H1 (cell line): ENCODE results near the gene UBASH3A. TPM values are rescaled to one million over a fixed set of nuclear protein-coding genes. Genes with fewer than 3 reads are reported as not detected.

Experiments
- CTCF ChIA-PET: fragments of 300-600 bp; sonication (Branson Sonifier 250); formaldehyde crosslinking; loops from one replicate; lab custom pipeline; 2021; ENCODE audit not compliant: partially characterized antibody; lab: Charles Lee
- POLR2A ChIA-PET: fragments of 300-600 bp; sonication (Branson Sonifier 250); formaldehyde crosslinking; loops from one replicate; lab custom pipeline; 2021; ENCODE audit warnings: inconsistent platforms; ENCODE audit not compliant: partially characterized antibody; lab: Charles Lee
- DNase-seq, 2 experiments: peaks; one replicate each; pipeline versions ENCODE4 v3.0.0 to v3.0.0-alpha.2; 2010 to 2022; ENCODE audit warnings: low spot score in 2 of 2, low read depth in 1 of 2, mixed read lengths in 1 of 2
- FAIRE-seq: peaks from 2 replicates; lab custom pipeline; 2011; peaks lifted over from hg19 to GRCh38; lab: Jason Lieb, UNC
- H2AFZ ChIP-seq: 2 replicates; pipeline ENCODE4 v1.8.1; 2012; ENCODE audit warnings: low read length, inconsistent platforms
- H2AK5ac ChIP-seq: 2 replicates; pipeline ENCODE4 v1.6.1; 2013; ENCODE audit warnings: low read depth, low read length
- H2BK120ac ChIP-seq: replicated peaks from 2 replicates; pipeline ENCODE3; 2013; ENCODE audit warnings: low read depth, low read length, inconsistent platforms
- H2BK12ac ChIP-seq: 2 replicates; pipeline ENCODE4 v1.6.1; 2013; ENCODE audit warnings: low read depth, low read length
- H2BK15ac ChIP-seq: 2 replicates; pipeline ENCODE4 v1.6.1; 2013; ENCODE audit warnings: low read length
- H2BK20ac ChIP-seq: 2 replicates; pipeline ENCODE4 v1.6.1; 2013; ENCODE audit warnings: low read length
- H2BK5ac ChIP-seq: 2 replicates; pipeline ENCODE4 v1.6.1; 2013; ENCODE audit warnings: low read depth, low read length
- H3K14ac ChIP-seq: 2 replicates; pipeline ENCODE4 v1.6.1; 2013; ENCODE audit warnings: inconsistent platforms; ENCODE audit not compliant: insufficient read length
- H3K18ac ChIP-seq: 2 replicates; pipeline ENCODE4 v1.6.1; 2013; ENCODE audit warnings: low read length; ENCODE audit errors: extremely low read depth
- H3K23ac ChIP-seq: 2 replicates; pipeline ENCODE4 v1.6.1; 2013; ENCODE audit warnings: inconsistent platforms; ENCODE audit not compliant: insufficient read length
- H3K23me2 ChIP-seq: 2 replicates; pipeline ENCODE4 v1.6.1; 2013; ENCODE audit warnings: low read depth, low read length
- H3K27ac ChIP-seq: 2 replicates; pipeline ENCODE4 v1.6.1; 2011; ENCODE audit warnings: low read depth, low read length, inconsistent platforms
- H3K27me3 ChIP-seq, 4 experiments: replicated peaks in 1 of 4; 1 replicate in 1 of 4; 2 replicates in 3 of 4; pipeline versions ENCODE4 v1.6.1 to v1.8.1; 2011 to 2013; ENCODE audit warnings: low read length in 3 of 4, mild to moderate bottlenecking in 3 of 4, inconsistent platforms in 2 of 4, mixed read lengths in 2 of 4, moderate library complexity in 1 of 4; ENCODE audit not compliant: control insufficient read depth in 3 of 4, insufficient read depth in 3 of 4; ENCODE audit errors: extremely low read depth in 1 of 4
- H3K36me3 ChIP-seq, 4 experiments: 2 replicates each; pipeline versions ENCODE4 v1.6.1 to v1.8.1; 2011 to 2013; ENCODE audit warnings: mild to moderate bottlenecking in 4 of 4, low read length in 3 of 4, moderate library complexity in 2 of 4, control low read depth in 1 of 4, inconsistent platforms in 1 of 4; ENCODE audit not compliant: insufficient read depth in 4 of 4, control insufficient read depth in 2 of 4
- H3K4ac ChIP-seq: replicated peaks from 2 replicates; pipeline ENCODE3; 2013; ENCODE audit warnings: low read length, low read depth, mixed read lengths, inconsistent platforms; ENCODE audit not compliant: insufficient read length
- H3K4me1 ChIP-seq, 4 experiments: replicated peaks in 1 of 4; 1 replicate in 1 of 4; 2 replicates in 3 of 4; pipeline versions ENCODE4 v1.6.1 to v1.8.1; 2011 to 2013; ENCODE audit warnings: low read length in 3 of 4, inconsistent platforms in 2 of 4, mixed read lengths in 1 of 4; ENCODE audit not compliant: insufficient read depth in 4 of 4, control insufficient read depth in 3 of 4
- H3K4me2 ChIP-seq, 2 experiments: 2 replicates each; pipeline versions ENCODE4 v1.6.1 to v1.8.1; 2011 to 2013; ENCODE audit warnings: low read depth in 2 of 2, low read length in 2 of 2, control low read depth in 1 of 2, inconsistent platforms in 1 of 2, mild to moderate bottlenecking in 1 of 2; ENCODE audit not compliant: insufficient read depth in 1 of 2
- H3K4me3 ChIP-seq, 4 experiments: fragments of 200-600, 300-600 bp in 1 of 4; sonication (generic), shearing (Covaris generic), sonication (Bioruptor Twin) in 1 of 4; 2 replicates each; pipeline versions ENCODE4 v1.5.1 to v1.8.1; 2011 to 2016; ENCODE audit warnings: low read length in 4 of 4, low read depth in 3 of 4, control low read depth in 2 of 4, inconsistent platforms in 2 of 4, mild to moderate bottlenecking in 2 of 4, mixed read lengths in 1 of 4, moderate library complexity in 1 of 4; ENCODE audit not compliant: insufficient read depth in 2 of 4; ENCODE audit errors: extremely low read depth in 1 of 4
- H3K56ac ChIP-seq: replicated peaks from 2 replicates; pipeline ENCODE3; 2013; ENCODE audit warnings: low read depth, mild to moderate bottlenecking, mixed read lengths, low read length, inconsistent platforms; ENCODE audit not compliant: insufficient read length
- H3K79me1 ChIP-seq: 2 replicates; pipeline ENCODE4 v1.6.1; 2013; ENCODE audit warnings: low read depth, low read length, control low read depth
- H3K79me2 ChIP-seq, 2 experiments: 2 replicates each; pipeline versions ENCODE4 v1.6.1 to v1.8.1; 2012 to 2013; ENCODE audit warnings: low read length in 2 of 2, mild to moderate bottlenecking in 2 of 2, inconsistent platforms in 1 of 2; ENCODE audit not compliant: insufficient read depth in 2 of 2, control insufficient read depth in 1 of 2
- H3K9ac ChIP-seq, 4 experiments: replicated peaks in 1 of 4; 1 replicate in 1 of 4; 2 replicates in 3 of 4; pipeline versions ENCODE4 v1.6.1 to v1.8.1; 2011 to 2013; ENCODE audit warnings: low read depth in 3 of 4, low read length in 3 of 4, control low read depth in 2 of 4, mild to moderate bottlenecking in 2 of 4, moderate library complexity in 2 of 4, inconsistent platforms in 1 of 4; ENCODE audit errors: extremely low read depth in 1 of 4
- H3K9me3 ChIP-seq, 2 experiments: 2 replicates each; pipeline versions ENCODE4 v1.6.1 to v1.8.1; 2012 to 2013; ENCODE audit warnings: mild to moderate bottlenecking in 2 of 2, moderate library complexity in 2 of 2, control low read depth in 1 of 2, inconsistent platforms in 1 of 2, low read depth in 1 of 2, low read length in 1 of 2, mixed read lengths in 1 of 2; ENCODE audit not compliant: insufficient read depth in 2 of 2
- H4K20me1 ChIP-seq, 2 experiments: replicated peaks in 1 of 2; 2 replicates each; pipeline versions ENCODE3 to v1.8.1; 2011 to 2013; ENCODE audit warnings: inconsistent platforms in 2 of 2, low read length in 2 of 2, mild to moderate bottlenecking in 1 of 2; ENCODE audit not compliant: insufficient read depth in 2 of 2, control insufficient read depth in 1 of 2
- H4K5ac ChIP-seq: 2 replicates; pipeline ENCODE4 v1.6.1; 2013; ENCODE audit warnings: low read length, low read depth, mixed read lengths, inconsistent platforms; ENCODE audit not compliant: insufficient read length
- H4K8ac ChIP-seq: 2 replicates; pipeline ENCODE4 v1.8.0; 2013; ENCODE audit warnings: mild to moderate bottlenecking, moderate library complexity, low read length, inconsistent platforms; ENCODE audit not compliant: insufficient read depth; ENCODE audit errors: extremely low read depth
- H4K91ac ChIP-seq: replicated peaks from 2 replicates; pipeline ENCODE3; 2013; ENCODE audit warnings: low read length, mixed read lengths, inconsistent platforms; ENCODE audit not compliant: insufficient read length
- BRCA1 ChIP-seq: IDR thresholded peaks from 2 replicates; pipeline ENCODE4 v1.6.1; 2012; ENCODE audit warnings: low read depth, low read length, improper control_type of control experiment
- CBX5 ChIP-seq: fragments of 300-800, 300-1000 bp; sonication (generic); IDR thresholded peaks from 2 replicates; pipeline ENCODE4 v1.7.1; 2016; ENCODE audit warnings: antibody characterized with exemption, low read length, low read depth
- CHD1 ChIP-seq: IDR thresholded peaks from 2 replicates; pipeline ENCODE4 v1.6.1; 2012; ENCODE audit warnings: low read depth, low read length, improper control_type of control experiment
- FOSL1 ChIP-seq: IDR thresholded peaks from 2 replicates; pipeline ENCODE4 v1.6.1; 2011; ENCODE audit warnings: mild to moderate bottlenecking, low read depth, low read length, moderate library complexity; ENCODE audit not compliant: insufficient read depth
- HDAC6 ChIP-seq: IDR thresholded peaks from one replicate; pipeline ENCODE4 v1.7.1; 2012; ENCODE audit warnings: low read depth, mild to moderate bottlenecking, inconsistent platforms, low read length, moderate library complexity
- RFX5 ChIP-seq: IDR thresholded peaks from 2 replicates; pipeline ENCODE4 v1.6.1; 2011; ENCODE audit warnings: low read depth, low read length, improper control_type of control experiment, borderline replicate concordance
- SAP30 ChIP-seq: fragments of 300-600 bp; sonication (generic); IDR thresholded peaks from 2 replicates; pipeline ENCODE4 v1.7.1; 2012; ENCODE audit warnings: low read length, moderate library complexity, mild to moderate bottlenecking, inconsistent platforms; ENCODE audit not compliant: insufficient read depth, insufficient replicate concordance
- TEAD4 ChIP-seq: IDR thresholded peaks from 2 replicates; pipeline ENCODE4 v1.6.1; 2012; ENCODE audit warnings: low read depth, low read length, inconsistent platforms, mixed read lengths
- WGBS, 2 experiments: shearing (Covaris generic) in 1 of 2; methylation state at CpG; one replicate each; pipeline versions ENCODE4 v1.1.6 to v1.1.7; 2013 to 2015; ENCODE audit warnings: low lambda C conversion rate in 2 of 2, mixed read lengths in 2 of 2, inconsistent platforms in 1 of 2, low coverage in 1 of 2, missing lambda C conversion rate in 1 of 2; ENCODE audit not compliant: insufficient replicate concordance in 2 of 2, insufficient coverage in 1 of 2, insufficient read length in 1 of 2; ENCODE audit errors: extremely low coverage in 1 of 2, missing lambda C conversion rate in 1 of 2; 5-methylcytosine and 5-hydroxymethylcytosine counted together
- polyA plus RNA-seq, 7 experiments: library from polyadenylated mRNA; depleted of rRNA in 3 of 7; stranded (reverse) in 5 of 7; unstranded in 2 of 7; fragments of >200 nt in 5 of 7; fragments of 200-250 nt in 2 of 7; gene quantifications; 1 replicate in 5 of 7; 2 replicates in 1 of 7; 4 replicates in 1 of 7; pipeline versions ENCODE4 v1.2.1 to v1.2.3, GENCODE V29; 2011 to 2013; ENCODE audit warnings: missing spikeins in 2 of 7, mixed read lengths in 2 of 7
- total RNA-seq: library from RNA; stranded (reverse); fragmentation: NEBNext Ultra II Directional; extraction: Animal tissue kit (Norgen Biotek cat#: 25700); gene quantifications from 2 replicates; pipeline ENCODE4 v1.2.1, GENCODE V29; 2021
- TF ChIP-seq, protein P1 (sequence below): IDR thresholded peaks from 2 replicates; pipeline ENCODE4 v1.6.1; 2012; ENCODE audit warnings: inconsistent platforms
- TF ChIP-seq, protein P2 (sequence below): IDR thresholded peaks from 2 replicates; pipeline ENCODE4 v1.6.1; 2012; ENCODE audit warnings: low read length, inconsistent platforms
- TF ChIP-seq, protein P3 (sequence below): IDR thresholded peaks from 2 replicates; pipeline ENCODE4 v1.6.1; 2011; ENCODE audit warnings: low read length, improper control_type of control experiment

The UBASH3A gene
- total and polyA plus RNA-seq, 2 of the 8 experiments (the other 6 are each of a cell fraction or from before 2014, with no cell fraction given): not detected

DNA sequence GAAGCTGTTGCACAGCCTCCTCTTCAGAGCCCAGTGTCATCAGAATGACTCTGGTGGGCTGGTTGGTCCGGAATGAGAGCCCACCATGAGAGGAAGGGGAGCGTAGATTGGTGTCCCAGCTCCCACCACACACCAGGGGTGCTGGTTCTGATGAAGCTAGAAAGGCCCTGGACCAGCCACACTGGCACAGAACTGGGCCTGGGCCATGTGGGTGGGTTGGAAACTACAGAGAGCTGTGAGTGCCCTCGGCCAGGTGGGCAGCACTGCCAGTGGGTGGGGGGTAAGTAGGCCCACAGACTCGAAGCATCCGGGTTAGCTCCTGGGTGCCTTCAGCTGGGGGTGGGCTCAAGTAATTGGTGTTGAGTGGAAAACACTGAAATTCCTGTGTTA is 25.8 kb upstream of the UBASH3A start:
- Histone ChIP-seq H3K56ac (no peak overlapping the region), H3K4ac (no peak overlapping the region), H4K91ac (no peak overlapping the region), H3K18ac (no peak overlapping the region), H2BK20ac (no peak overlapping the region), H2BK5ac (no peak overlapping the region), H3K79me1 (no peaks in the 10 kb centered on the region; the same call in 1 of the 2 replicates), H3K4me2 (no peak overlapping the region), H3K4me1 (peaks cover 0 to 7% (median 0%) of the 10 kb centered on the region in 4 experiments; a peak in 5 of 7 replicates), H3K4me3 (no peak overlapping the region), H2AK5ac (no peak overlapping the region), H2BK120ac (no peak overlapping the region), H4K8ac (no peak overlapping the region), H2AFZ (no peak overlapping the region), H3K27me3 (no peaks in the 10 kb centered on the region; a peak in 1 of 7 replicates), H3K14ac (no peak overlapping the region), H4K20me1 (no peaks in the 10 kb centered on the region), H2BK12ac (0 out of 2 replicates have a peak overlapping the region, but pooled peaks have one; percentile 39), H3K79me2 (no peaks in the 10 kb centered on the region), H3K27ac (no peak overlapping the region), H3K23ac (no peak overlapping the region), H3K9ac (no peak overlapping the region), H4K5ac (no peak overlapping the region), H3K9me3 (no peaks in the 10 kb centered on the region), H3K23me2 (no peaks in the 10 kb centered on the region), H3K36me3 (no peaks in the 10 kb centered on the region), H2BK15ac (no peak overlapping the region)
- FAIRE-seq (no peak), DNase-seq (no peak)
- CTCF ChIA-PET: interaction anchor here (1.2 to 3.2 kb wide), 7 partner anchors 9 to 69 kb away, joined by 3 to 16 read pairs (median 5); partner anchors contain the start of gene TFF1
- 89% methylated on average over 5 of the region's 5 CpGs; no CpG with 5 or more reads in 1 of the 2 experiments for WGBS, 2 experiments
- POLR2A ChIA-PET: interaction anchor here (0.9 to 1.5 kb wide), 2 partner anchors 10 to 11 kb away, joined by 3 to 6 read pairs; no protein-coding TSS in a partner anchor
- TF ChIP-seq HDAC6: no peak
- TF ChIP-seq, protein P1, sequence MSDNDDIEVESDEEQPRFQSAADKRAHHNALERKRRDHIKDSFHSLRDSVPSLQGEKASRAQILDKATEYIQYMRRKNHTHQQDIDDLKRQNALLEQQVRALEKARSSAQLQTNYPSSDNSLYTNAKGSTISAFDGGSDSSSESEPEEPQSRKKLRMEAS: no peak
- TF ChIP-seq RFX5: no peak
- TF ChIP-seq TEAD4: no peak
- TF ChIP-seq SAP30: no peak
- no peak for TF ChIP-seq CBX5
- TF ChIP-seq BRCA1: no peak
- TF ChIP-seq CHD1: no peak
- TF ChIP-seq, protein P2, sequence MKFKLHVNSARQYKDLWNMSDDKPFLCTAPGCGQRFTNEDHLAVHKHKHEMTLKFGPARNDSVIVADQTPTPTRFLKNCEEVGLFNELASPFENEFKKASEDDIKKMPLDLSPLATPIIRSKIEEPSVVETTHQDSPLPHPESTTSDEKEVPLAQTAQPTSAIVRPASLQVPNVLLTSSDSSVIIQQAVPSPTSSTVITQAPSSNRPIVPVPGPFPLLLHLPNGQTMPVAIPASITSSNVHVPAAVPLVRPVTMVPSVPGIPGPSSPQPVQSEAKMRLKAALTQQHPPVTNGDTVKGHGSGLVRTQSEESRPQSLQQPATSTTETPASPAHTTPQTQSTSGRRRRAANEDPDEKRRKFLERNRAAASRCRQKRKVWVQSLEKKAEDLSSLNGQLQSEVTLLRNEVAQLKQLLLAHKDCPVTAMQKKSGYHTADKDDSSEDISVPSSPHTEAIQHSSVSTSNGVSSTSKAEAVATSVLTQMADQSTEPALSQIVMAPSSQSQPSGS: no peak
- TF ChIP-seq FOSL1: no peak
- TF ChIP-seq, protein P3, sequence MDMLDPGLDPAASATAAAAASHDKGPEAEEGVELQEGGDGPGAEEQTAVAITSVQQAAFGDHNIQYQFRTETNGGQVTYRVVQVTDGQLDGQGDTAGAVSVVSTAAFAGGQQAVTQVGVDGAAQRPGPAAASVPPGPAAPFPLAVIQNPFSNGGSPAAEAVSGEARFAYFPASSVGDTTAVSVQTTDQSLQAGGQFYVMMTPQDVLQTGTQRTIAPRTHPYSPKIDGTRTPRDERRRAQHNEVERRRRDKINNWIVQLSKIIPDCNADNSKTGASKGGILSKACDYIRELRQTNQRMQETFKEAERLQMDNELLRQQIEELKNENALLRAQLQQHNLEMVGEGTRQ: no peak
